Central memory CD4-positive, alpha-beta T cell (primary cell): ENCODE measurements around the gene CDYL2.

Experiments
- DNase-seq: peaks from one replicate; pipeline ENCODE4 v3.0.0; 2022

The CDYL2 gene

GRCh38 chr16:80703131-80704071 lies 101.0 kb downstream of the CDYL2 start:
- no peak for DNase-seq

GRCh38 chr16:80702696-80703095 lies 101.7 kb downstream of the CDYL2 start:
- no peak for DNase-seq

GRCh38 chr16:80700558-80700957 lies 103.8 kb downstream of the CDYL2 start:
- DNase-seq, result no peak

- no peak for DNase-seq
These were observed 109.4 kb downstream of the CDYL2 start for GRCh38 chr16:80695020-80695419.

- no peak for DNase-seq
These were observed 110.8 kb downstream of the CDYL2 start for GRCh38 chr16:80693553-80693952.

GRCh38 chr16:80692270-80692669 lies 112.1 kb downstream of the CDYL2 start:
- no peak for DNase-seq

GRCh38 chr16:80691111-80691741 lies 113.2 kb downstream of the CDYL2 start:
- no peak for DNase-seq

- DNase-seq, result no peak
These were observed 114.9 kb downstream of the CDYL2 start for GRCh38 chr16:80689487-80689886.

- DNase-seq, result no peak
These were observed 116.8 kb downstream of the CDYL2 start for GRCh38 chr16:80687606-80688005.

GRCh38 chr16:80684906-80685305 lies 119.5 kb downstream of the CDYL2 start:
- DNase-seq, result no peak

- DNase-seq, result no peak
These were observed 120.1 kb downstream of the CDYL2 start for GRCh38 chr16:80684136-80684765.

GRCh38 chr16:80683646-80684045 lies 120.8 kb downstream of the CDYL2 start:
- no peak for DNase-seq

- DNase-seq, result no peak
These were observed 121.9 kb downstream of the CDYL2 start for GRCh38 chr16:80682421-80683070.

- no peak for DNase-seq
These were observed 123.0 kb downstream of the CDYL2 start for GRCh38 chr16:80681436-80681835.

- no peak for DNase-seq
These were observed 123.6 kb downstream of the CDYL2 start for GRCh38 chr16:80680839-80681238.

- DNase-seq, result no peak
These were observed 124.4 kb downstream of the CDYL2 start for GRCh38 chr16:80680046-80680445.

- no peak for DNase-seq
These were observed 129.5 kb downstream of the CDYL2 start for GRCh38 chr16:80674884-80675283.

- DNase-seq, result no peak
These were observed 132.0 kb downstream of the CDYL2 start for GRCh38 chr16:80672379-80672778.

GRCh38 chr16:80671281-80671849 lies 133.0 kb downstream of the CDYL2 start:
- no peak for DNase-seq

GRCh38 chr16:80670170-80670865 lies 134.1 kb downstream of the CDYL2 start:
- DNase-seq, result peak; percentile 3

- DNase-seq, result no peak
These were observed 134.7 kb downstream of the CDYL2 start for GRCh38 chr16:80669673-80670072.

GRCh38 chr16:80667925-80668324 lies 136.5 kb downstream of the CDYL2 start:
- DNase-seq, result no peak
